HEK293T (cell line): ENCODE data around the gene BCR.

Source experiments
- ARNT ChIP-seq: fragments of 450-650 bp; IDR thresholded peaks from 2 replicates; pipeline ENCODE4 v1.6.1; 2017; ENCODE audit warnings: mild to moderate bottlenecking
- BHLHE40 ChIP-seq: fragments of 450-650 bp; IDR thresholded peaks from 2 replicates; pipeline ENCODE4 v1.6.1; 2016; ENCODE audit warnings: mild to moderate bottlenecking, moderate library complexity, borderline replicate concordance
- ELF4 ChIP-seq: fragments of 450-650 bp; IDR thresholded peaks from 2 replicates; pipeline ENCODE4 v1.6.1; 2017; ENCODE audit warnings: antibody characterized with exemption
- FOXA1 ChIP-seq: fragments of 450-650 bp; IDR thresholded peaks from 2 replicates; pipeline ENCODE4 v1.6.1; 2016; ENCODE audit warnings: mild to moderate bottlenecking
- FOXK2 ChIP-seq: fragments of 450-650 bp; IDR thresholded peaks from 2 replicates; pipeline ENCODE4 v1.6.1; 2016; ENCODE audit warnings: mild to moderate bottlenecking
- FOXM1 ChIP-seq: fragments of 450-650 bp; IDR thresholded peaks from 2 replicates; pipeline ENCODE4 v1.6.1; 2017; ENCODE audit warnings: mild to moderate bottlenecking, borderline replicate concordance
- HDGF ChIP-seq: fragments of 450-650 bp; IDR thresholded peaks from 2 replicates; pipeline ENCODE4 v1.6.1; 2017; ENCODE audit warnings: antibody characterized with exemption, borderline replicate concordance
- L3MBTL2 ChIP-seq: fragments of 450-650 bp; conservative IDR thresholded peaks from 2 replicates; pipeline ENCODE4 v1.6.1; 2016; ENCODE audit warnings: mild to moderate bottlenecking
- LEF1 ChIP-seq: fragments of 450-650 bp; IDR thresholded peaks from 2 replicates; pipeline ENCODE4 v1.6.1; 2017; ENCODE audit warnings: mild to moderate bottlenecking, borderline replicate concordance
- NFRKB ChIP-seq: fragments of 450-650 bp; IDR thresholded peaks from 2 replicates; pipeline ENCODE4 v1.6.1; 2016; ENCODE audit warnings: mild to moderate bottlenecking, moderate library complexity
- SP1 ChIP-seq: fragments of 450-650 bp; IDR thresholded peaks from 2 replicates; pipeline ENCODE4 v1.6.1; 2017
- SUZ12 ChIP-seq: fragments of 450-650 bp; IDR thresholded peaks from 2 replicates; pipeline ENCODE4 v1.6.1; 2016; ENCODE audit warnings: mild to moderate bottlenecking
- TARDBP ChIP-seq: fragments of 450-650 bp; IDR thresholded peaks from 2 replicates; pipeline ENCODE4 v1.6.1; 2016
- TF ChIP-seq, protein P1 (sequence below): fragments of 450-650 bp; IDR thresholded peaks from 2 replicates; pipeline ENCODE4 v1.6.1; 2016

DNA sequence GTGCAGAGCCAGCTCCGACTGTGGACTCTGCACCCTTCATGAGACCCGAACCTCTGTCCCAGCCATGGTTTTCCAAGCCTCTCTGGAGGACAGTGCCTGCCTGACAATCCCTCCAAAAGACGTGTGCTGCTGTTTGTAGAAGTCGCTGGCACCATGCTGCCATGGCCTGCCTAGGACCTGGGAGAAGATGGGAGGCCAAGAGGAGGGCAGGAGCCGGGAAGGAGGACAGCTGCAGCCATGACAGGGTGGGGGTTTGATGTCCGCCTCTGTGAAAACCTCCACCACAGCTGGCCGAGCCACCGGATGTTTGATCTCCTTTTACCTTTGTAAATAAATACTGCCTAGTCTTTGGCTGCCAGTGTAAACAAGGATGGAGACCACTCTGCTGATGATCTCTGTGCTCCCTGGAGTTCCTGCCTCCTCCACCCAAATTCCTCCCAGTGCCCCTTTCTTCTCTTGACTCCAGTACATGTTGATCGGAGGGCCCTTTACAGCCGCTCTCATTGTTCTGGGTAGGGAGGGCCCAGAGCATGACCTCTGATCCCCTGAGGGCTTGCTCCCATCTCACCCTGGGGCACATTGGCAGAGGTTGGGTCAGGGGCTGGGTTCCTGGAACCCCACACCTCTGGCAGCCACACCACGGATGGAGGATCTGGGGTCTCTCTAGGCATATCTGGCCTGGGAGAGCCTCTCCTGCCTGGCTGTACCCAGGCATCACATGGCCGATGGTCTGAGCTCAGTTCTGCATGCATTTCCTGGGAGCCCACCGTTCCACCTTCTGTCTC lies 66.9 kb downstream of the BCR start:
- TF ChIP-seq FOXM1 (no peak), FOXA1 (no peak), SP1 (no peak), ELF4 (no peak), HDGF (no peak), TARDBP (no peak), SUZ12 (no peak), L3MBTL2 (no peak), NFRKB (no peak), LEF1 (no peak), BHLHE40 (no peak), ARNT (no peak), FOXK2 (no peak)
- TF ChIP-seq, protein P1, sequence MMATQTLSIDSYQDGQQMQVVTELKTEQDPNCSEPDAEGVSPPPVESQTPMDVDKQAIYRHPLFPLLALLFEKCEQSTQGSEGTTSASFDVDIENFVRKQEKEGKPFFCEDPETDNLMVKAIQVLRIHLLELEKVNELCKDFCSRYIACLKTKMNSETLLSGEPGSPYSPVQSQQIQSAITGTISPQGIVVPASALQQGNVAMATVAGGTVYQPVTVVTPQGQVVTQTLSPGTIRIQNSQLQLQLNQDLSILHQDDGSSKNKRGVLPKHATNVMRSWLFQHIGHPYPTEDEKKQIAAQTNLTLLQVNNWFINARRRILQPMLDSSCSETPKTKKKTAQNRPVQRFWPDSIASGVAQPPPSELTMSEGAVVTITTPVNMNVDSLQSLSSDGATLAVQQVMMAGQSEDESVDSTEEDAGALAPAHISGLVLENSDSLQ: no peak
